HG02981 (cell line): Measurements from ENCODE around the gene NXPH4.
A peak's percentile ranks its signal among the peaks of the same experiment; 100 is the strongest.

ENCODE experiments used
- ATAC-seq: cut with Tn5 transposase; IDR thresholded peaks from one replicate; pipeline ENCODE4 v1.9.1; 2021; ENCODE audit warnings: mild to moderate bottlenecking, moderate library complexity; ENCODE audit not compliant: unreplicated experiment

Gene NXPH4

DNA sequence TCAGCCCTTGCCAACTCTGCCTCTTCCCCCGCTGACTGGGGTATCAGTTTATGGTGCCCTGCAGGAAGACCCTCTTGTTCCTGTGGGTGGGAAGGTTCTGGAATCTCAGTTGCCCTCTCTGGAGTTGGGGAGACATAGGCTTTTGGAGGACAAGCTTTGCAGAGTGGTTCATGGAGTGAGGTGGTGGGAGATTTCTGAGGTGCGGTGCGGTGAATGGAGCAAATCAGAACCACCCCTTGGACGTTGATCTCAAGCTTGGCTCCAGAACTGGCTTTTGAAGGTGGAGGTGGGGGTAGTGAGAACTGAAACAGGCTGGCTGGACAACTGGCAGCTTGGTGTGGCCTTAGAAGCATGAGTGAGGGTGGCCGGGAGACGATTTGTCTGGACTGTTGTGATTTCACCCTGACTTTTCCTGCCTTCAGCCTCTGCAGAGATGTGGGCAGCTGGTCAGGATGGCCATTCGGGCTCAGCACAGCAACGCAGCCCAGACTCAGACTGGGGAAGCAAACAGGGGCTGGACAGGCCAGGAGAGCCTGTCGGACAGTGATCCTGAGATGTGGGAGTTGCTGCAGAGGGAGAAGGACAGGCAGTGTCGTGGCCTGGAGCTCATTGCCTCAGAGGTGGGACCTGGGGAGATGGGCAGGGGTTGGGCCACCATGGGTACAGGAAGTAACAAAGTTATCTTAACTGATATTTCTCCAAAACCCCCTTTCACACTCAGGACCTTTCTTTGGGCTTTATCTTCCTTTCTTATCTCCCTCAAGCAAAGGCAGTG is 14.0 kb downstream of the NXPH4 start:
- no peak for ATAC-seq

DNA sequence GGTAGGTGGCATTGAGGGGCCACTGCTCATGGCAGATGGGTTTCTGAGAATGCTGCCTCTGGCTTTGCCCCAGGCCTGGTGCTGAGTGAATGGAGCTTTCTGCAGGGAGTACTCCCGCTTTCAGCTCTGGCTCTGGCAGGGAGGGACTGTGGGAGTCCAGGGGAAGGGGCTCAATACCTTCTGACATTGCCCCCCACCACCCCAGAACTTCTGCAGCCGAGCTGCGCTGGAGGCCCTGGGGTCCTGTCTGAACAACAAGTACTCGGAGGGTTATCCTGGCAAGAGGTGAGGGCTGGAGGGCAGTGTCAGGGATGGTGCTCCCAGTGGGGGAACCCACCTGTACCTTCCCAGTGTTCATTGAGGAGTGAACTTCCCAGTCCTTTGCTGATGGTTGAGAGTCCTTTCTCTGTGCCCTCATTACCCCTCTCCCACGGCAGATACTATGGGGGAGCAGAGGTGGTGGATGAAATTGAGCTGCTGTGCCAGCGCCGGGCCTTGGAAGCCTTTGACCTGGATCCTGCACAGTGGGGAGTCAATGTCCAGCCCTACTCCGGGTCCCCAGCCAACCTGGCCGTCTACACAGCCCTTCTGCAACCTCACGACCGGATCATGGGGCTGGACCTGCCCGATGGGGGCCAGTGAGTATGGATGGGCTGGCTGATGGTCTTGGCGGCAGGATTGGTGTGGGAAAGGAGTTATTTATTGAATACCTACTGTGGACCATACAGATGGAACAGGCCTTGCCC is 14.9 kb downstream of the NXPH4 start:
- no peak for ATAC-seq

DNA sequence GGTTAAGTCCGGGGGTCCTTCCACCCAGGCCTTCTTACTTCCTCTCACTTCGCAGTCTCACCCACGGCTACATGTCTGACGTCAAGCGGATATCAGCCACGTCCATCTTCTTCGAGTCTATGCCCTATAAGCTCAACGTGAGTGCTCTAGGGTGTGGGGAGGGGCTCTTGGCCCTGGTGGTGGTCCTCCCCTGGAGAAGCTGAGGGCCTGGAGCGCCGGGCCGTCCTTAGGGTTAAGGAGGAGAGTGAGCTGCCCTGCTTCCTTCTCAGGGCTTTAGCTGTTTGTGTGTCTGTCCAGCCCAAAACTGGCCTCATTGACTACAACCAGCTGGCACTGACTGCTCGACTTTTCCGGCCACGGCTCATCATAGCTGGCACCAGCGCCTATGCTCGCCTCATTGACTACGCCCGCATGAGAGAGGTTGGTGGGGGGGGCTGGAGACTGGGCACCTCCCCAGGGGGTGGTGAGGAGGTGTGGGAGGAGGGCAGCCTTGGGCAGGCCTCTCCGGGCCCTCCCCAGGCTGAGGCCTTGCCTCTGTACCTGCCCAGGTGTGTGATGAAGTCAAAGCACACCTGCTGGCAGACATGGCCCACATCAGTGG is 15.7 kb downstream of the NXPH4 start:
- ATAC-seq, result no peak

DNA sequence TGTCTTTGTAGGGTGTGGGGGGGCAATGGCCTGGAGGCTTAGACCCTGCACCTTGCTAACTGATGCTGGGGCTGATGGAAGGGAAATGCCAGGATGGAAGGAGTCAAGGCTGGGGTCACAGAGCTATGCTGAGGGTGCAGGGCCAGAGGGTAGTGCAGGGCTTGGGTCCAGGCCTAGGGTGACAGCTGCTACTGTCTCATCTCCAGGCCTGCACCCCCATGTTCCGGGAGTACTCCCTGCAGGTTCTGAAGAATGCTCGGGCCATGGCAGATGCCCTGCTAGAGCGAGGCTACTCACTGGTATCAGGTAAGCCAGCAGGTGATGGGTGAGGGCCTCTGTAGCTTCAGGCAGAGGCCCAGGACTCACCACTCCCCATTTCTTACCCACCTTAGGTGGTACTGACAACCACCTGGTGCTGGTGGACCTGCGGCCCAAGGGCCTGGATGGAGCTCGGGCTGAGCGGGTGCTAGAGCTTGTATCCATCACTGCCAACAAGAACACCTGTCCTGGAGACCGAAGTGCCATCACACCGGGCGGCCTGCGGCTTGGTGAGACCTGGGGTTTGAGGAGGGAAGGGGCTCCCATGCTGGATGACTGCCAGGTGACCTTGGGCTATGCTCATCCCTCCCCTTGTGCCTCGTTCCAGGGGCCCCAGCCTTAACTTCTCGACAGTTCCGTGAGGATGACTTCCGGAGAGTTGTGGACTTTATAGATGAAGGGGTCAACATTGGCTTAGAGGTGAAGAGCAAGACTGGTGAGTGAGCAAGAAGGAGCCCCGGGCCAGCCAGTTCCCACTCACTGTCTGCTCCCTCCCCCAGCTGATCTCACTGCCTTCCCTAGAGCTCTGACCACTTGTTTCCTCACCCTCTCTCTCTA is 17.0 kb downstream of the NXPH4 start:
- ATAC-seq, result no peak

GRCh38 chr12:57234233-57234570 is 17.6 kb downstream of the NXPH4 start:
- no peak for ATAC-seq

DNA sequence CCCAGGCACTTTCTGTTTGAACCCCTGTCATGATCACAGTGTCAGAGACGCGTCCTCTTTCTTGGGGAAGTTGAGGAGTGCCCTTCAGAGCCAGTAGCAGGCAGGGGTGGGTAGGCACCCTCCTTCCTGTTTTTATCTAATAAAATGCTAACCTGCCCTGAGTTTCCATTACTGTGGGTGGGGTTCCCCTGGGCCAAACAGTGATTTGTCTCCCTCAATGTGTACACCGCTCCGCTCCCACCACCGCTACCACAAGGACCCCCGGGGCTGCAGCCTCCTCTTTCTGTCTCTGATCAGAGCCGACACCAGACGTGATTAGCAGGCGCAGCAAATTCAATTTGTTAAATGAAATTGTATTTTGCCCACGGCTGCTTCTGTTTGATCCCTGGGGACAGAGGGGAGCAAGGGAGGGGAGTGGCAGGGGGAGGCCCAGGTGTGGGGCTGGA is 18.0 kb downstream of the NXPH4 start:
- no peak for ATAC-seq

DNA sequence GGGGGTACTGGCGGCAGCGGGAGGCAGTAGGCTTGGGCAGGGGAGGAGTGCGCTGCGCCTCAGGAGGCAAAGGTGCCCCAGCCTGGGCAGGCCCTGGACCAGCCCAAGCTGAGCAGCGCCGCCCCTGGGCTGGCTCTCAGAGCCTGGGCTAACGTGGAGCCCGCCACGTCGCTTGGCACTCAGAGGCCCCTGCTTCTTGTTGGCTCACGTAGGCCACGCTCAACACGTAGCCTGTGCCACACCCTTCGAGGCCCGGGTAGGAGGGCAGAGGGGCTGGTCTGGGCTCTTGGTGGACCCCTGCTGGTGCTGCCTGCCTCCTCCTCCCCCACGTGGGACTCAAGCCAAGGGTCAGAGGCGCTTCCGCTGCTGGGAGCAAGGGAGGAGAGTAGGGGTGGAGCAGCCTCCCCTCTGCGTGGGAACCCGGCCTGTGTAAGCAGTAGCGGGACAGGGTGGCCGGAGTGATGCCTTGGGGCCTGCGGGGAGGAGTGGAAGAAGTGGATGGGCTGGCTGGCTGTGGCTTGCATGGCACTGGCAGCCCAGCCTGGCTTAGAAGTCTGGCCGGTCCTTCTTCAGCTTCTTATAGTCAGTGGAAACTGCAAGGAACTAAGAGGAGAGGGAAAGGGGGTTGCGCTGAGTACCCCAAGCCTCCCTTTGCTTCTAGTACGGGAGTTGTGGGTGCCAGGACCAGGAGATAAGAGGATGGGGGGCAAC is 18.6 kb downstream of the NXPH4 start:
- ATAC-seq, result no peak

DNA sequence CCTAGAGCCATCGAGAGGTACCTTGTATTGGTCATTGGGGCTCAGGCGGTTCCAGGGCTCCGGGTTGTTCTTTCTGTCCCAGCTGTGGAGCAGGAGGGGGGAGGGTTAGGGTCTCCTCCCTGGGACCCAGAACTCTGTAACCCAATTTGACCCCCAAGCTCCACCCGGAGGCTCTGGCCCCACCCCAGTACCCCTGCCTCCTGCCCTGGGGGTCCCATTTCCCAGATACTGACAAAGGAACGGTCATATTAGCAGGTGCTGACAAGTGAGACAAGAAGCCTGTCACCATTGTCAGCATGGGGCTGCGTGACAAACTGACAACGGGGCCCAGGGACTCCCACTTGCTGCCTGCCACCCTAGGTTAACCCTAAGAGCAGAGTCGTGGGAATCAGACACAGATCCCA is 19.1 kb downstream of the NXPH4 start:
- ATAC-seq, result no peak

DNA sequence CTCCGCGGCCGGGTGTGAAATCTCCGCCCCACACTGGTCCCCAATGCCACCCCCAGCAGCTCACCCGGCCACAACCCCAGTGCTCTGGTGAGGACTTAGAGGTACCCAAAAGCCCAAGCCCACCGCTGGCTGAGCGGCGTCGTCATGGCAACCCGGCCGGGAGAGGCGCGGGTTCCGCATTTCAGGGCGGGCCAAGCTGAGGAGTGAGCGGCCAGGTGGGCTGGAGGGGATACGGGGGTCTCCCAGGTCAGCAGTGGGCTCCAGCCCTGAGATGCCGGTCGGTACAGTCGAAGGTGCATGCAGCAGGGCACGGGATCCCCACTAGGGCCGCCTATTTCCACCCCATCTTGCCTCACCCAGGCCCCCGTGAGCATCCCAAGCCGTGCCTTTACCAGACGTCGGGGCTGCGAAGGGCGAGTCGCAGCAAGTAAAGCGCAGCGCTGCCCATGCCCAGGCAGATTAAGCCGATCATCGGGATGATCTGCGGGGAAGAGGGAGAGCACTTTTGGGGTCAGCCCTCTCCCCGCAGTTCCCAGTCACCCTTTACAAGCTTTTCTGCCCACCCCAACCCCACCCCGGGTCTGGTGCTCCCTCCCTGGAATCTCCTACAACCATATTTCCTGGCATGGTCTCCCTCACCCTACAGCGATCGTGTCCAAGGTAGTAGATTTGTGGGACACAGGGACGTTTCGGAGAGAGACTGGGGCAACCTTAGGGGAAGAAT is 19.8 kb downstream of the NXPH4 start:
- ATAC-seq, result no peak

- ATAC-seq, result no peak
Measured at GRCh38 chr12:57236925-57237595, 20.5 kb downstream of the NXPH4 start.

DNA sequence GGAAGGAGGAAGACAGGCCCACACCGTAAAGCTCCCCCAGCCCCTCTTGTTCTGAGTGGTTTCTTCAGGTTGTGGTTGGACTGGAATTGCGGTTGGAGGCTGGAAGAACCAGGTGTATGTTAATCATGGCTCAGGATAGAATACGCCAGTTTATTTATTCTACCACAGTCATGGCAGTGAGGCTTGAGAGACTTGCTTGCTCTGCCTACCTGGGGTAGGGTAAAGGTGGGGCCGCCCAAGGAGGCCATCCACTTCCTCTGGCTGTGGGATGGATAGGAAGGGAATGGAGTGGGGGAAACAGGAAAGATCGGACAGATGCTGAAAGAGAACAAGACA is 21.0 kb downstream of the NXPH4 start:
- ATAC-seq, result no peak

DNA sequence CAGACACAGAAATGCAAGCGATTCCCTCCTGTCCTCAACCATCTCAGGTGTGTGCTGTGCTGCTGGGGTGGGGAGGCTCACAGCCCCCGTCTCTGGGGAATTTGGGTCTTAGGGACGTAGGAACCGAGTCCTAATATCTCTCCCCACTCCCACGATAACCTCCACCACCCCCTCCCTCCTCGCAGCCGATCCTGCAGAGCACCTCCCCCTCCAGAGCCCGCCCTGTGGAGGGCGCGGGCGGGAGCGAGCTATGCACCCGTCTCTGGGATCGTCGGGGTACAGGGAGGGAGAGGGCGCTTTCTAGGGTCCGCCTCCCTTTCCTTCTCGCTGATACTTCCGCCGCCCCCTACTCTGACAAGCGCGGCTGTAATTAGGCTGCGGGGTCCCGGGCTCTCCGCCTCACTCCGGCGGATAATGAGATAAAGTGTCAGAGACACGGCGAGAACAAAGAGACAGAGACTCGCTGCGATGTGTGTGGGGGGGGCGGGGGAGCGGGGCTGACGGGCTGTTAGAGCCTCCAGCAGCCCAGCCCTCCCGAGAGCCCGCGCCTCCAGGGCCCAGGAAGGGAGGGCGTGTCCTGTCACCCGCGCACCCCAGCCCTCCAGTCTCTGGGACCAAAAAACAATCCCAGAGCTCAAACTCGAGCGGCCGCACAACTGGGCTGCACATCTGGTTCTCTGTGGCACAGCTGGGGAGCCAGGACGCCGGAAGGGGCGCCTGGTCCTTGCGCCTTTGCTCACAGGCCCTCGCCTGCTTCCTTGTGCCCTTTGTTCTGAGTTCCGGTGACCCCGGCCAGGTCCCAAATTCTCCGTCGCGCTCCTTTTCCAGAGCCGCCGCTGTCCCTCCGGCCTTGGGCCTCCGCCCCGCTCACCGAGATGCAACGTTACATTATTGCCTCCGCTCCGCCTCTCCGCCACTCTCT is 21.6 kb downstream of the NXPH4 start:
- ATAC-seq, result no peak

- peak; percentile 49 for ATAC-seq
Measured at GRCh38 chr12:57238854-57239554, 22.4 kb downstream of the NXPH4 start.

GRCh38 chr12:57239587-57240065 is 23.0 kb downstream of the NXPH4 start:
- ATAC-seq, result no peak

DNA sequence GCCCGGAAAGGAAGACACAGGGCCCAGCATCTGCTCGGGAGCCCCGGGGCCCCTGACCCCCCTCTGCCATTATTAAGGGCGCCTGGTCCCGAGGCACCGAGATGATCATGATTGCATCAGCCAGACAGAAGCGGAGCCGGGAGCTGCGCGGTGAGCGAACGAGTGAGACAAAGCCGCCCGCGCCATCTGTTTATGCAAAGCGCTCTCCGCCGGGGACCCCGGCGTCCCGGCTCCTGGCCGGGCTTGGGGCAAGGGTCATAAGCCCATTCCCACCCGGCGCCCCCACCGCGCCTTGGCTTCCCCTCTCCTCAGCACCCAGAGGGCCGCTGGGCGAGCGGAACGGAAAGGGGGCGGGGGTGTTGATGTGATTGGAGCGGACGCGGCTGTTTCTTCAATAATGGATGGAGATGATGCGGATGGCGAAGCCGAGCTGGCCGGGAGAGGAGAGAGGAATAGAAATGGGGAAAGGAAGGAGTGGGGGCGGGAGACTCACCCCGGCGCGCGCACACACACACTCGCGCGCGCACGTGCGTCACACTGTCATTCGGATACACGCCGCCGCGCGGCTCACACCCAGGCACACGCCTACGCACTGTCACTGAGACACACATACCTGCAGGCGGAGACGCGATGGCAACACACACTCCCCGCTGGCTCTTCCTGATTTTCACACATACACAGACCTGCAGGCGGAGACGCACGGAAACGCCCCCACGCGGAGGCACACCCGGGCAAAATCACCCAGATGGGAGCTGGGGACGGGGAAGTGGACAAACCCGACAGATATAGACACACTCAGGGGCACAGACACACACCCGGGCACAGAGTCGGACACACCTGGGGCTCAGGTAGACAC is 23.7 kb downstream of the NXPH4 start:
- ATAC-seq, result no peak

DNA sequence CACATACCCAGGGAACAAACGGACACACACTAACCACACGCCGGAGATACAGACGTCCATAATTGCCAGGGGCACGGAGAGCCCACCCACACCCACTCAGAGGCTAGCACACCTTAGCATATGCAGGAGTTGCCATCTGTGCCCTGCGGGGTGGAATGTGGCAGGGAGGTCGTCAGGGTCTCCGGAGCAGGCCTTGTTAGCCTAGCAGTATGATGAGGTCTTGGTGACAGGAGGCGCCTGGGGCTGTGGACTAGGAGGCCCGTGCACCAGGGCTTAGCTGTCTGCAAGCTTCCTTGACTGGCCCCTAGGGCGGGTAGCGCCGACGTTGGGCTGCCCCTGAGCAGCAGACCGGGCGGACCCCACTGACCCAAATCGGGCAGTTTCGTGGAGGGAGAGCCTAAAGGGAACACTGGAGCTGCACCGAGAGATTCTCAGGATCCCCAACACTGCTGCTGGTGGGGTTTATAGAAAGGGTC is 24.4 kb downstream of the NXPH4 start:
- ATAC-seq, result no peak
